HepG2 (cell line): ENCODE results near the gene TBC1D20. TPM values are rescaled to one million over a fixed set of nuclear protein-coding genes. Genes with fewer than 3 reads are reported as not detected.
A peak's percentile ranks its signal among the peaks of the same experiment; 100 is the strongest.

Experiments used
- FIP1L1 ChIP-seq: fragments of 200-400 bp; formaldehyde crosslinking; IDR thresholded peaks from 2 replicates; pipeline ENCODE4 v1.6.1; 2018; ENCODE audit warnings: low read depth, mild to moderate bottlenecking, low read length, moderate library complexity, borderline replicate concordance; ENCODE audit not compliant: insufficient read depth
- JARID2 ChIP-seq: sonication (generic); formaldehyde crosslinking; IDR thresholded peaks from 2 replicates; pipeline ENCODE4 v1.8.1; 2023; ENCODE audit warnings: missing genetic modification reagents, inconsistent platforms; ENCODE audit not compliant: insufficient replicate concordance
- KAT7 ChIP-seq: IDR thresholded peaks from 2 replicates; pipeline ENCODE4 v1.6.1; 2018; ENCODE audit warnings: borderline replicate concordance, missing compliant biosample characterization
- MYC ChIP-seq: sonication (generic); formaldehyde crosslinking; IDR thresholded peaks from 2 replicates; pipeline ENCODE4 v1.9.0; 2021; ENCODE audit warnings: missing genetic modification reagents, borderline replicate concordance
- NCOA1 ChIP-seq: sonication (generic); formaldehyde crosslinking; IDR thresholded peaks from 2 replicates; pipeline ENCODE4 v1.9.0; 2021; ENCODE audit warnings: missing genetic modification reagents
- NFIC ChIP-seq: IDR thresholded peaks from 2 replicates; pipeline ENCODE4 v1.6.1; 2012; ENCODE audit warnings: mild to moderate bottlenecking, low read length, inconsistent platforms
- POLR2AphosphoS5 ChIP-seq: IDR thresholded peaks from 2 replicates; pipeline ENCODE4 v1.6.1; 2012; ENCODE audit warnings: low read depth, low read length
- ZNF232 ChIP-seq: sonication (generic); formaldehyde crosslinking; IDR thresholded peaks from 2 replicates; pipeline ENCODE4 v1.4.0; 2020; ENCODE audit warnings: missing genetic modification reagents, borderline replicate concordance
- ZNF549 ChIP-seq: sonication (generic); formaldehyde crosslinking; IDR thresholded peaks from 2 replicates; pipeline ENCODE4 v1.5.0; 2020; ENCODE audit warnings: missing genetic modification reagents
- ZNF841 ChIP-seq: sonication (generic); formaldehyde crosslinking; IDR thresholded peaks from 2 replicates; pipeline ENCODE4 v1.8.1; 2023; ENCODE audit warnings: missing genetic modification reagents, borderline replicate concordance
- ZNF891 ChIP-seq: sonication (generic); formaldehyde crosslinking; IDR thresholded peaks from 2 replicates; pipeline ENCODE4 v1.5.0; 2020; ENCODE audit warnings: mild to moderate bottlenecking, missing genetic modification reagents
- polyA plus RNA-seq, 8 experiments: library from polyadenylated mRNA; depleted of rRNA in 3 of 8; stranded (reverse) in 7 of 8; unstranded in 1 of 8; fragments of >200 nt; fragmentation: Illumina TruSeq in 4 of 8; extraction: Trizol in 4 of 8; gene quantifications; 2 replicates each; pipeline versions ENCODE4 v1.2.1 to v1.2.3, GENCODE V29; 2011 to 2016; ENCODE audit warnings: low read depth in 4 of 8, missing spikeins in 1 of 8, mixed read lengths in 1 of 8; ENCODE audit not compliant: insufficient read depth in 1 of 8
- total RNA-seq, 5 experiments: library from RNA; depleted of rRNA; stranded (reverse); fragments of >200 nt; fragmentation: Illumina TruSeq; extraction: Trizol; gene quantifications; 2 replicates each; pipeline ENCODE4 v1.2.3, GENCODE V29; 2016; ENCODE audit warnings: low read depth in 1 of 5
- TF ChIP-seq, protein P1 (sequence below): IDR thresholded peaks from 2 replicates; pipeline ENCODE4 v1.6.1; 2012; ENCODE audit warnings: low read length, improper control_type of control experiment
- TF ChIP-seq, protein P2 (sequence below): sonication (generic); formaldehyde crosslinking; IDR thresholded peaks from 2 replicates; pipeline ENCODE4 v1.4.0; 2020; ENCODE audit warnings: missing genetic modification reagents, borderline replicate concordance
- TF ChIP-seq, protein P3 (sequence below): sonication (generic); formaldehyde crosslinking; IDR thresholded peaks from 2 replicates; pipeline ENCODE4 v1.4.0; 2020; ENCODE audit warnings: missing genetic modification reagents

The TBC1D20 gene
- total and polyA plus RNA-seq, 2 of the 13 experiments (the other 11 are each of a cell fraction or from before 2014, with no cell fraction given) = 36.6 to 47.1 TPM

DNA sequence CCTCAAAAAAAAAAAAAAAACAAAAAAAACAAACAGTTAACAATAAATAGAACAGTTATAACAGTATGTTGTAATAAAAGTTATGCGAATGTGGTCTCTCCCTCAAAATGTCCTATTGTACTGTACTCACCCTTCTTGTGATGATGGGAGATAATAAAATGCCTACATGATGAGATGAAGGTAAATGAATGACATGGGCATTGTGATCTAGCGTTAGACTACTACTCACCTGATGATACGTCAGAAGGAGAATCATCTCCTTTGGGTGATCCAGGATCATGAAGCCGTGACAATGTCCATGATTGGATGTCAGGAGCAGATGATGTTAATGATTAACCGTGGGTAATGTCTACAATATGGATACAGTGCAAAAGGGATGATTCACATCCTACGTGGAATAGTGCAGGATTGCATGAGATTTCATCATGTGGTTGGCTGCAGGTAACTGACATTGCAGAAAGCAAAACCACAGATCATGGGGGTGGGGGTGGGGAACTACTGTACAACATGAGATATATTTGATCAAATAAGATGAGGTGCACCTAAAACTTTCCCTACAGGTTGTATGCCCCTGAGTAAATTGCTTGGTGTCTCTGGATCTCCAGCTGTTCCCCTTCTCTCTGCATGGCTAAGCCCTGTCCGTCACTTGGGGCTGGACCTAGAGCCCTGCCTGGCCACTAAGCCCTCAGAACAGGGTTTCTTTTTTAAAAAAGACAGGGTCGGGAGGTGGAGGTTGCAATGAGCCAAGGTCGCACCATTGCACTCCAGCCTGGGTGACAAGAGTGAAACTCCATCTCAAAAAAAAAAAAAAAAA lies 60.4 kb downstream of the TBC1D20 start (continued):
- TF ChIP-seq ZNF841 (CRISPR knock-in tag) (no peak), NCOA1 (no peak), JARID2 (no peak), MYC (CRISPR knock-in tag) (peak; percentile 39; the same call in 1 of the 2 replicates), NFIC (peak; percentile 48; the same call in 1 of the 2 replicates), FIP1L1 (no peak), ZNF891 (CRISPR knock-in tag) (no peak), ZNF232 (CRISPR knock-in tag) (no peak), ZNF549 (CRISPR knock-in tag) (no peak), POLR2AphosphoS5 (peak; percentile 93), KAT7 (CRISPR knock-in tag) (peak; percentile 65; the same call in 1 of the 2 replicates)
- TF ChIP-seq, protein P1, sequence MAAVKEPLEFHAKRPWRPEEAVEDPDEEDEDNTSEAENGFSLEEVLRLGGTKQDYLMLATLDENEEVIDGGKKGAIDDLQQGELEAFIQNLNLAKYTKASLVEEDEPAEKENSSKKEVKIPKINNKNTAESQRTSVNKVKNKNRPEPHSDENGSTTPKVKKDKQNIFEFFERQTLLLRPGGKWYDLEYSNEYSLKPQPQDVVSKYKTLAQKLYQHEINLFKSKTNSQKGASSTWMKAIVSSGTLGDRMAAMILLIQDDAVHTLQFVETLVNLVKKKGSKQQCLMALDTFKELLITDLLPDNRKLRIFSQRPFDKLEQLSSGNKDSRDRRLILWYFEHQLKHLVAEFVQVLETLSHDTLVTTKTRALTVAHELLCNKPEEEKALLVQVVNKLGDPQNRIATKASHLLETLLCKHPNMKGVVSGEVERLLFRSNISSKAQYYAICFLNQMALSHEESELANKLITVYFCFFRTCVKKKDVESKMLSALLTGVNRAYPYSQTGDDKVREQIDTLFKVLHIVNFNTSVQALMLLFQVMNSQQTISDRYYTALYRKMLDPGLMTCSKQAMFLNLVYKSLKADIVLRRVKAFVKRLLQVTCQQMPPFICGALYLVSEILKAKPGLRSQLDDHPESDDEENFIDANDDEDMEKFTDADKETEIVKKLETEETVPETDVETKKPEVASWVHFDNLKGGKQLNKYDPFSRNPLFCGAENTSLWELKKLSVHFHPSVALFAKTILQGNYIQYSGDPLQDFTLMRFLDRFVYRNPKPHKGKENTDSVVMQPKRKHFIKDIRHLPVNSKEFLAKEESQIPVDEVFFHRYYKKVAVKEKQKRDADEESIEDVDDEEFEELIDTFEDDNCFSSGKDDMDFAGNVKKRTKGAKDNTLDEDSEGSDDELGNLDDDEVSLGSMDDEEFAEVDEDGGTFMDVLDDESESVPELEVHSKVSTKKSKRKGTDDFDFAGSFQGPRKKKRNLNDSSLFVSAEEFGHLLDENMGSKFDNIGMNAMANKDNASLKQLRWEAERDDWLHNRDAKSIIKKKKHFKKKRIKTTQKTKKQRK = no peak
- TF ChIP-seq, protein P2, sequence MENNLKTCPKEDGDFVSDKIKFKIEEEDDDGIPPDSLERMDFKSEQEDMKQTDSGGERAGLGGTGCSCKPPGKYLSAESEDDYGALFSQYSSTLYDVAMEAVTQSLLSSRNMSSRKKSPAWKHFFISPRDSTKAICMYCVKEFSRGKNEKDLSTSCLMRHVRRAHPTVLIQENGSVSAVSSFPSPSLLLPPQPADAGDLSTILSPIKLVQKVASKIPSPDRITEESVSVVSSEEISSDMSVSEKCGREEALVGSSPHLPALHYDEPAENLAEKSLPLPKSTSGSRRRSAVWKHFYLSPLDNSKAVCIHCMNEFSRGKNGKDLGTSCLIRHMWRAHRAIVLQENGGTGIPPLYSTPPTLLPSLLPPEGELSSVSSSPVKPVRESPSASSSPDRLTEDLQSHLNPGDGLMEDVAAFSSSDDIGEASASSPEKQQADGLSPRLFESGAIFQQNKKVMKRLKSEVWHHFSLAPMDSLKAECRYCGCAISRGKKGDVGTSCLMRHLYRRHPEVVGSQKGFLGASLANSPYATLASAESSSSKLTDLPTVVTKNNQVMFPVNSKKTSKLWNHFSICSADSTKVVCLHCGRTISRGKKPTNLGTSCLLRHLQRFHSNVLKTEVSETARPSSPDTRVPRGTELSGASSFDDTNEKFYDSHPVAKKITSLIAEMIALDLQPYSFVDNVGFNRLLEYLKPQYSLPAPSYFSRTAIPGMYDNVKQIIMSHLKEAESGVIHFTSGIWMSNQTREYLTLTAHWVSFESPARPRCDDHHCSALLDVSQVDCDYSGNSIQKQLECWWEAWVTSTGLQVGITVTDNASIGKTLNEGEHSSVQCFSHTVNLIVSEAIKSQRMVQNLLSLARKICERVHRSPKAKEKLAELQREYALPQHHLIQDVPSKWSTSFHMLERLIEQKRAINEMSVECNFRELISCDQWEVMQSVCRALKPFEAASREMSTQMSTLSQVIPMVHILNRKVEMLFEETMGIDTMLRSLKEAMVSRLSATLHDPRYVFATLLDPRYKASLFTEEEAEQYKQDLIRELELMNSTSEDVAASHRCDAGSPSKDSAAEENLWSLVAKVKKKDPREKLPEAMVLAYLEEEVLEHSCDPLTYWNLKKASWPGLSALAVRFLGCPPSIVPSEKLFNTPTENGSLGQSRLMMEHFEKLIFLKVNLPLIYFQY (CRISPR knock-in tag) = no peak
- TF ChIP-seq, protein P3, sequence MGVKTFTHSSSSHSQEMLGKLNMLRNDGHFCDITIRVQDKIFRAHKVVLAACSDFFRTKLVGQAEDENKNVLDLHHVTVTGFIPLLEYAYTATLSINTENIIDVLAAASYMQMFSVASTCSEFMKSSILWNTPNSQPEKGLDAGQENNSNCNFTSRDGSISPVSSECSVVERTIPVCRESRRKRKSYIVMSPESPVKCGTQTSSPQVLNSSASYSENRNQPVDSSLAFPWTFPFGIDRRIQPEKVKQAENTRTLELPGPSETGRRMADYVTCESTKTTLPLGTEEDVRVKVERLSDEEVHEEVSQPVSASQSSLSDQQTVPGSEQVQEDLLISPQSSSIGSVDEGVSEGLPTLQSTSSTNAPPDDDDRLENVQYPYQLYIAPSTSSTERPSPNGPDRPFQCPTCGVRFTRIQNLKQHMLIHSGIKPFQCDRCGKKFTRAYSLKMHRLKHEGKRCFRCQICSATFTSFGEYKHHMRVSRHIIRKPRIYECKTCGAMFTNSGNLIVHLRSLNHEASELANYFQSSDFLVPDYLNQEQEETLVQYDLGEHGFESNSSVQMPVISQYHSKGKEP (CRISPR knock-in tag) = no peak
